Transverse colon (tissue), 4 donors: ENCODE results near the gene GSDMA.

ENCODE experiments used
- CTCF ChIP-seq, 5 experiments: fragments of 200-600 bp in 3 of 5; fragments of 450-650 bp in 2 of 5; sonication (generic) in 3 of 5; IDR thresholded peaks; 1 replicate in 2 of 5; 2 replicates in 3 of 5; pipeline ENCODE4 v1.5.1; 2016 to 2017; ENCODE audit warnings: antibody characterized with exemption in 5 of 5, inconsistent platforms in 3 of 5, mild to moderate bottlenecking in 2 of 5, moderate library complexity in 1 of 5
- POLR2A ChIP-seq: fragments of 450-650 bp; IDR thresholded peaks from one replicate; pipeline ENCODE4 v1.6.1; 2016; ENCODE audit warnings: antibody characterized with exemption, mild to moderate bottlenecking, moderate library complexity
- POLR2AphosphoS5 ChIP-seq, 3 donors: sonication (generic); formaldehyde crosslinking; IDR thresholded peaks; one replicate each; pipeline ENCODE4 v1.6.1; 2016; ENCODE audit warnings: antibody characterized with exemption in 3 of 3

- TF ChIP-seq CTCF (IDR thresholded peaks at IDR 0.05) (no peak), POLR2AphosphoS5 (IDR thresholded peaks at IDR 0.05) (peak in 1 of 3 donors; percentile 47), POLR2A (no peak)
These were observed 19.1 kb downstream of the GSDMA start for GRCh38 chr17:39981766-39982375.
